HG02759 (cell line): Measurements from ENCODE around the gene CDH18.
"Not testable (repeated sequence)": the region's sequence is repeated elsewhere in the genome, so short reads cannot be mapped to it uniquely, and the experiment has no call there.

ENCODE experiments used
- ATAC-seq: cut with Tn5 transposase; IDR thresholded peaks from one replicate; pipeline ENCODE4 v1.9.1; 2021; ENCODE audit warnings: mild to moderate bottlenecking, moderate library complexity; ENCODE audit not compliant: unreplicated experiment

CDH18 gene

DNA sequence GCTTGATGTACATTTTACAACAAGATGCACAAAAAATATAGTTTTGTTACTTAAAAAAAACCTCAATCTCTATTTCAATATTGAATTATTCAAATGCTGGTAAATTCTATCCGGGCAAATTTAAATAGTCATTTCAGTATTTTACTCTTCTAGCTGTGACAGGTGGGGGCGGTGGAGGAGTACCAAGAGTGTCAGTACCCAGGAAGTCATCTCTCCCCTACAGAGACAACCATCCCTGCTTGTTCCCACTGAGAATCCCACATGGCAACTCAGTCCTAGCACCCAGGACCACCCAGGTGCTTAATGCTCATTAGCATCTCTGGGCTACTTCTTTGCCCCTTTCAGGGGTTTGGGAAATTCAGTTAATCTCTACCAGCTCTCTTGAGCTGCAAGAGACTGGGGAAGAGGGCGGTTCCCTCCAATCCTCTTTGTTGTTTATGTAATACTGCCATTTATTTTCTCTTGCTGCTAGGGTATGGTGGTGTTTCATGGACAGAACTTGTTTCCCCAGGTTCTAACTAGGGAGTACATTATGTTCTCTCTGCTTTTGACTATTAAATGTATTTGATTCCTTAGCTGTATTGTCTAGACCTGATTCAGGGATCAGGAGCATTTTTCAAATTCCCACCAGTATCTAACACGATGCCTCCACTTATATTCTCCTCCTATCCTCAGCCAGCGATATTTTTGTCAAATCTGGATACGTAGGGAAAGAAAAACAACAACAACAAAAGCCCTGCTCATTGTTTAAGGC, 122.5 kb downstream of the CDH18 start:
- ATAC-seq: no peak

- ATAC-seq: no peak
These were observed 125.3 kb downstream of the CDH18 start for GRCh38 chr5:19862711-19863110.

GRCh38 chr5:19859020-19859419, 129.0 kb downstream of the CDH18 start:
- ATAC-seq: no peak

GRCh38 chr5:19855931-19856330, 132.1 kb downstream of the CDH18 start:
- ATAC-seq: no peak

DNA sequence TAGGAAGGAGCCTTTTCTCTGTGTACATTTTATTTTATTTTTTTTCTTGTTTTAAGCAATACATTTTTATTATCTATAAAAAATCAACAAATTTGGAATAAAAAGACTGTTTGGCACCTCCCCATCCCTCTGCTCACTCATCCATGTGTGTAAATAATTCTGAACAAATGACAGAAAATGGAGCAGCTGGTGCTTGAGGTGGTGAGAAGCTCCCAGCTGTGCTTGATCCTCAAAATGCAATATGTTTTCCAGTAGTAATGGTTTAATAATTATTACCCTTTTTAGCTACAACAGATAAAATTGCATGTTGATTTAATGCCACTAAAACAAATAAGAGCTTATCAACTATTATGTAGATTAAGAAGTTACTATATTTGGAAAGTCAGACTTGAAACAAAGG, 132.5 kb downstream of the CDH18 start:
- no peak for ATAC-seq

DNA sequence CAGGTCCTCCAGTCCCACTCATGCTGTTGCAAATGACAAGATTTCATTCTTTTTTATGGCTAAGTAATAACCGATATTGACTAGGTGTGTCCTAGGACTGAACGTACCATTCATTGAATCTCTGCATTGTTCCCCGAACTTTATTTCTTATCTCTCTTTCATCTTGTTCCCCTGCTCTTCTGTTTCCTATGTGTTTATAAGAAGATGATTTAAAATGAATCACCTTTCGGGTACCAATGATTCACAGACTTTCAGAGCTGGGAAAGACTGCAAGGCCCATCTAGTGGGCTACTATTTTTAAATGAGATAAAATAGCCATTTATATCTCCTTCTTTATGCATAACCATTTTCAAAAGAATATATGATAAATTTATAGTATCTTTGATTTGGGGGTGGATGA, 133.0 kb downstream of the CDH18 start:
- no peak for ATAC-seq

DNA sequence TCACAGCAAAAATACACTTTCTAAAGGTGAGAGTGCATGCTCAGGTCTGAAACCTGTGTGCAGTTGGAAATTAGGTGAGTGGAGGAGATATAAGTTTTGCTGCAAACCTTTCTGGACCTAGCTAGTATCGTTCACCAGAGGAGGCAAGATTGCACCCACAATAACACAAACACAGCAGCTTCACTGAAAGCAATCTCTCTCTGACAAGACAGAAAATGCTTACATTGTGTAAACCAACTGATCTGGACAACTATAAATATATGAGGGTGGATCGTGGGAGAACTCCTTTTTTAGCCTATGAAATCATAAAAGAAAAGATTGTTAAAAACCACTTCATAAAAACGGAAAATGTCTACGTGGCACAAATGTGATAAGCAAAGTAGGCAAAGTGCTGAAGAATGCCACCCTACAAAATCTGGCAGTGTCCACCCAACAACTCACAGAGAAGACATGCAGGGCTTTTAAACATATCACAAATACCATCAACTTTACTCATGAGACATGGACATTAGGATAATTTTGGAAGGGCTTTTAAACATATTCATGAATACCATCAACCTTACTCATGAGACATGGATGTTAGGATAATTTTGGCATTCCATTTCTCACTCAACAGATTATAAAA, 134.3 kb downstream of the CDH18 start:
- ATAC-seq: no peak

DNA sequence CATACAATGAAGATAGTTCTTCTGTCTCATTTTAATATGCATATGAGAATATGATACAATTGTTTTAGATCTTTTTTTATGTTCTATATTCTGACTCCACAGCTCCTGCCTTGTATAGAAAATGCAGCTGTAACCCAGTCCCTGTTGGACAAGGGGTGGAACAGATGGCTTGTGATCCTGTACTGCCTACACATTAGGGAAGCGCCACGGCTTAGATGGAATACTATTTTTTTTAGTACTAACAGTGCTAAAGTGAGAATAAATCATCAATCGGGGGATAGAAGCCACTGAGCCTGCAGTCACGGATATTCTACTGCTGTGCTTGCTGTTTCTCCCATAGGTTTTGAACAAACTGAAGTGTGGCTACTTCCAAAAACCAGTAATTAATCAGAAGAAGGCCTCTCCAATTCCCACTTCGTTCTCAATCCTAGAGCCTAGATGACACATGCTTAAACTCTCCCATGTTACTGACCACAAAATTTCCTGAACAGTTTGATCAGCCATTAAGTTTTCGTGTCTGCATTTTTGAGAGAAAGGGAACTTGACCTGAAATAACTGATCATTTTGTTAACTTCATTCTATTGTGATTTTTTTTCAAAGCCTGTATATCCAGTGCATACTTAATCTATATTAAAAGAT, 150.3 kb downstream of the CDH18 start:
- no peak for ATAC-seq

DNA sequence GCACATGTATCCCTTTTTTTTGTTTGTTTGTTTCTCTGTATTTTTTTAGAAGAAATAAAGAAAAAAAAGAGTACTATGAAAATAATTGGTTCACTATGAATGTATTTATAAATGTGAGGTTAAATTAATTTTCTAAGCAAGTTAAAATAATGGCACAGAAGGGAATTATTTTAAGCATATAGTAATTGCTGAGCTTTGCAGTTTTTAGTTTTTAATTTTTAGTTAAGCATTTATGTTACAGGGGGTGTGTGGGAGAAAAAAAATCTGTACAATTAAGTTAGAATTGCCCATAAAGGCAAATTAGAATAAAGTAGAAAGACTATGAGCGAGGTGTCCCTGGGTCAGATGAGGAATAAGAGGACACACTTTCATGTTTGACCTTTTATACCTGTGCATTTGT, 152.6 kb downstream of the CDH18 start:
- no peak for ATAC-seq

DNA sequence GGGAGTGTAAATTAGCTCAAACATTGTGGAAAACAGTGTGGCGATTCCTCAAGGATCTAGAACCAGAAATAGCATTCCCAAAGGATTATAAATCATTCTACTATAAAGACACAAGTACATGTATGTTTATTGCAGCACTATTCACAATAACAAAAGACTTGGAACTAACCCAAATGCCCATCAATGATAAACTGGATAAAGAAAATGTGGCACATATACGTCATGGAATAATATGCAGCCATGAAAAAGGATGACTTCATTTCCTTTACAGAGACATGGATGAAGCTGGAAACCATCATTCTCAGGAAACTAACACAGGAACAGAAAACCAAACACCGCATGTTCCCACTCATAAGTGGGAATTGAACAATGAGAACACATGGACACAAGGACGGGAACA, 175.3 kb downstream of the CDH18 start:
- ATAC-seq: not testable (repeated sequence)

GRCh38 chr5:19806756-19807155, 181.2 kb downstream of the CDH18 start:
- ATAC-seq: no peak

DNA sequence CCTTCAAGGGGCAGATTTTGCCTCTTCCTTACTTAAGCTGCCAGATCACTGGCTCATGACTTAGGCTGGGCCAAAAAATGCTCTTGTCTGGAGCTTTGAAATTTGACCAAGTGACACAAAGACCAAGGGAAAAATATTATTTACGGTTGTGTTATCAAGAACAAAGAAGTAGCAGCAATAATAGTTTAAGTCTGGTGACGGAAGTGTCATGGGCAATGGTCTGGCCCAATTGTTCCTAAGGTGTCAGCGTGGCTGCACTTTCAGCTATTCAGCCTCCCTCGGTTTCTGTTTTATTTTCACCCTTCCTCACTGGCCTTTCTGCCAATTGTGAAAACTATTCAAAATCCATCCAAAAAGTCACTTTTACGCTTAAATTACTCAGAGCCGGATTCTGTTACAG, 185.3 kb downstream of the CDH18 start:
- no peak for ATAC-seq

GRCh38 chr5:19795218-19795617, 192.8 kb downstream of the CDH18 start:
- no peak for ATAC-seq

DNA sequence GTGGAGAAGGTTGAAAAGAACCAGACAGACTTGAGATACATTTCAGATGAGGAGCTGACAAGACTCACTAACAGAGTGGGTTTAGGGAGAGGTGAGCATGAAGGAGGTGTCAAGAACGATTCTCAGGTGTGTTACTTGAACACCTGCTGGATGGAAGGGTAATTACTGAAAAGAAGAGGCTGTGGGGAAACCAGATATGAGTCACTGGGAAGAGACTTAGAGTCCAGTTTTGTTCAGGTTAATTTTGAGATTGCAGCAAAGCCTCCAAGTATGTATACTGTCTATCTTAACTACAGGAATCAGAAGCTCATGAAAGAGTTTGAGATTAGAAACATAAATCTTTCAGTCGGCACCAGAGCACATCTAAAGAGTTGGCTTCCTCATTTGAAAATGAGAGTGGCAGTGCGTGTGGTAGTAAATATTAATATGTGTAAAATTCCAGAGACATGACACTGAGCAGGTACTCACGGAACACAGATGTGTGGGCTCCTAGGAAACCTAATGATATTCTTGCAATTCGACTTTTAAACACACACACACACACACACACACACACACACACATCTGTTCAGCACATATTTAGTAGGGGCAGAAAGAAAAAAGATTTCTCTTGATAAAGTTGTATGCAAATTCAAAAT, 197.1 kb downstream of the CDH18 start:
- ATAC-seq: no peak

DNA sequence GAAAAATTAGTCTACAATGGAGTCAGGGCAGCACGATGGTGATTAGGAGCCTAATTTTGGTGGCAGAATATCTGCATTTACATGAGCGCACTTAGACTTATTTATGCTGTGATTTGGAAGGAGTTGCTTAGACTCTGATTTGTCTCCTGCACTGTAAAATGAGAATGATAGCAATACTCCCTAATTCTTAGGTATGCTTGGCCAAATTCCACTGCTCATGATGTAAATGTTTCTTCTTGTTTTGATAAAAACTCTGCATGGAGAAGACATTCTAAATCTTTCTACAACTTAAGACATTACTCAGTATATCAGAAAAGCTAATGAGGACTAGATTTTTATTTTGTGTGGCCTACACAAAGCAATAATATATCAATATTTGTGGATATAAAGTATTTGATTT, 205.4 kb downstream of the CDH18 start:
- ATAC-seq: no peak

DNA sequence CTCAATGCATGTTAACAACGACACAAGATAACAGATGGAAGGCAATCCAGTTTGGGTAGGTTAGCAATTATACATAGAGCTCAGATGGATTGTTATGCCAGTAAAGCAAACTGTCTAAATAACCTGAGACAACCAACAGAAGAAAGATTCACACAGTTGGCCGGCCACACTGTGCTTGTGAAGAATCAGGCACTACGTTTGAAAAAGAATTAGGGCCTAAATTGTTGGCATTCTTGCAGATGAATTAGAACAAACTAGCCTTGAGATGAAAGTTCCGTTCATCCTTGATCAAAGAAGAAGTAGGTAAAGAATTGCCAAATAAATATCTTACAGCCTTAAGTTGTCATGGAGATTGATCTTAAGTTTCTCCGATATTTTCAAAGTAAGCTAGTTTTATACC, 210.6 kb downstream of the CDH18 start:
- no peak for ATAC-seq

DNA sequence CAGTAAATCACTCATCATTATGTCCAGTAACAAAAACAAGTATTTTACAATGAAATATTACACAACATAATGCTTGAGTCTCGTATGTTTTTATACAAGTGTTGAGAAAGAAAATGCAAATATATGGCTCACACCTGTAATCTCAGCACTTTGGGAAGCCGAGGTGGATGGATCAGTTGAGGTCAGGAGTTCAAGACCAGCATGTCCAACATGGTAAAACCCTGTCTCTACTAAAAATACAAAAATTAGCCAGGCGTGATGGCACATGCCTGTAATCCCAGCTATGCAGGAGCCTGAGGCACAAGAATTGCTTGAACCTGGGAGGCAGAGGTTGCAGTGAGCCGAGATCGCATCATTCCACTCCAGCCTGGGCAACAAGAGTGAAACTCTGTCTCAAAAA, 211.1 kb downstream of the CDH18 start:
- ATAC-seq: not testable (repeated sequence)

DNA sequence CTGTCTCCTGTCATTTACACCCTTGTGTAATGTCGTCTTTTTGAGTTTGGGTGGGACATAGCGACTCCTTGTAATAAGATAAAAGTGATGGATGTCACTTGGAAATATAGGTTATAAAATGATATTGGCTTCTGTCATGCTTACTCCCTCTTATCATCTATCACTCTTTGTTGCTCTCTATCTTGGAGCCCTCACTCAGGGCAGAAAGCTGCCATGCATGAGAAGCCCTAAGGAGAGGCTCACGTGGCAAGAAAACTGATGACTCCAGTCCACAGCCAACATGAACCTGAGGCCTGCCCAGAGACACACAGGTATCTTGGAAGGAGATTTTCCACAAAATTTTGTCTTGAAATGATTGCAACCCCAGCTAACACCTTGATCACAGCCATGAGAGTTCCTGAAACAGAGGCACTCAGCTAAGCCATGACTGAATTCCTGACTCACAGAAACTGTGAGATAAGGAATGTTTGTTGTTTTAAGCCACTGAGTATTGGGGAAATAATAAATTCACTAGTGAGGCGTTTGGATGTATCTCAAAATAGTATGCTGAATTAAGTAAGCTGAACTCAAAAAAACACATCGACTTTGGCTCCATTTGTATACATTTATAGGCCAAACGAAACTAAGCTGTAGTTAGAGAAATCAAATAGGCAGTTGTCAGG, 216.7 kb downstream of the CDH18 start:
- ATAC-seq: no peak

- ATAC-seq: no peak
These were observed 217.6 kb downstream of the CDH18 start for GRCh38 chr5:19770396-19770795.

GRCh38 chr5:19767987-19768386, 220.0 kb downstream of the CDH18 start:
- no peak for ATAC-seq

GRCh38 chr5:19753579-19753978, 234.4 kb downstream of the CDH18 start:
- no peak for ATAC-seq
